Breast epithelium (tissue), 3 donors: ENCODE data around the gene WDR6.

Source experiments
- POLR2A ChIP-seq: fragments of 450-650 bp; IDR thresholded peaks from one replicate; pipeline ENCODE4 v1.6.1; 2016; ENCODE audit warnings: antibody characterized with exemption, mild to moderate bottlenecking, moderate library complexity
- POLR2AphosphoS5 ChIP-seq, 3 donors: sonication (generic); formaldehyde crosslinking; IDR thresholded peaks; one replicate each; pipeline ENCODE4 v1.6.1; 2017; ENCODE audit warnings: antibody characterized with exemption in 3 of 3
- TF ChIP-seq, protein P1 (sequence below), 3 donors: fragments of 450-650 bp; IDR thresholded peaks; one replicate each; pipeline ENCODE4 v1.5.1; 2016 to 2017; ENCODE audit warnings: antibody characterized with exemption in 3 of 3, mild to moderate bottlenecking in 3 of 3, moderate library complexity in 3 of 3

DNA sequence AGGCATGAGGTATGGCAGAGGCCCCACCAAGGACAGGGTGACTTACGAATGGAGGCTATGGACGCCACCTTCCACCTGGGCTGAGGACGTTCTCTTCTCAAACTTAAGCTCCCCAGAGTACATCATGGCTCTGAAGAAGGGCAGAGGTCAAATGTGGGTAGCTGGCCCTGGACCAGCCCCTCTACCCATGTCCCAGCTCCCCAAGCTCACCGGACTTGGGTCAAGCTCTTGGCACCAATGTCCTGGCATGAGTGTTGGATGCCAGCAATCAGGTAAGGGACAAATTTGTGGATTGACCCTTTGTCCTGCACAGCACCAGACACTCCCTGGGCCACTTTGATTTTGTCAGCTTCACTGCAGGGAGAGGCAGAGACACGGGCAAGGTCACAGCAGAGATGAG lies 17.3 kb downstream of the WDR6 start:
- TF ChIP-seq POLR2AphosphoS5 (IDR thresholded peaks at IDR 0.05): no peak
- TF ChIP-seq POLR2A: no peak
- TF ChIP-seq, protein P1, sequence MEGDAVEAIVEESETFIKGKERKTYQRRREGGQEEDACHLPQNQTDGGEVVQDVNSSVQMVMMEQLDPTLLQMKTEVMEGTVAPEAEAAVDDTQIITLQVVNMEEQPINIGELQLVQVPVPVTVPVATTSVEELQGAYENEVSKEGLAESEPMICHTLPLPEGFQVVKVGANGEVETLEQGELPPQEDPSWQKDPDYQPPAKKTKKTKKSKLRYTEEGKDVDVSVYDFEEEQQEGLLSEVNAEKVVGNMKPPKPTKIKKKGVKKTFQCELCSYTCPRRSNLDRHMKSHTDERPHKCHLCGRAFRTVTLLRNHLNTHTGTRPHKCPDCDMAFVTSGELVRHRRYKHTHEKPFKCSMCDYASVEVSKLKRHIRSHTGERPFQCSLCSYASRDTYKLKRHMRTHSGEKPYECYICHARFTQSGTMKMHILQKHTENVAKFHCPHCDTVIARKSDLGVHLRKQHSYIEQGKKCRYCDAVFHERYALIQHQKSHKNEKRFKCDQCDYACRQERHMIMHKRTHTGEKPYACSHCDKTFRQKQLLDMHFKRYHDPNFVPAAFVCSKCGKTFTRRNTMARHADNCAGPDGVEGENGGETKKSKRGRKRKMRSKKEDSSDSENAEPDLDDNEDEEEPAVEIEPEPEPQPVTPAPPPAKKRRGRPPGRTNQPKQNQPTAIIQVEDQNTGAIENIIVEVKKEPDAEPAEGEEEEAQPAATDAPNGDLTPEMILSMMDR (IDR thresholded peaks at IDR 0.05): no peak
